Mesenchymal stem cell (in vitro differentiated cells and primary cell): Measurements from ENCODE around the gene BRSK1.

Source experiments
- DNase-seq: peaks from one replicate; pipeline ENCODE4 v3.0.0-alpha.2; 2013
- H2AFZ ChIP-seq: one replicate; pipeline ENCODE4 v1.6.1; 2013; ENCODE audit warnings: low read depth, mild to moderate bottlenecking, control low read depth, inconsistent platforms, low read length, moderate library complexity
- H2AK5ac ChIP-seq: 2 replicates; pipeline ENCODE4 v1.6.1; 2013; ENCODE audit warnings: low read length, moderate library complexity, mild to moderate bottlenecking, inconsistent platforms; ENCODE audit not compliant: severe bottlenecking
- H2BK120ac ChIP-seq: one replicate; pipeline ENCODE4 v1.6.1; 2013; ENCODE audit warnings: low read depth, mild to moderate bottlenecking, inconsistent platforms, low read length, moderate library complexity
- H2BK12ac ChIP-seq, 2 experiments: one replicate each; pipeline ENCODE4 v1.6.1; 2013; ENCODE audit warnings: inconsistent platforms in 2 of 2, low read length in 2 of 2, mild to moderate bottlenecking in 2 of 2, moderate library complexity in 2 of 2, control low read depth in 1 of 2
- H2BK15ac ChIP-seq: one replicate; pipeline ENCODE4 v1.6.1; 2013; ENCODE audit warnings: mild to moderate bottlenecking, low read depth, inconsistent platforms; ENCODE audit not compliant: poor library complexity, severe bottlenecking
- H2BK5ac ChIP-seq: 2 replicates; pipeline ENCODE4 v1.6.1; 2013; ENCODE audit warnings: low read depth, mild to moderate bottlenecking, low read length, control low read depth, inconsistent platforms; ENCODE audit not compliant: poor library complexity, severe bottlenecking
- H3K14ac ChIP-seq, 2 experiments: one replicate each; pipeline ENCODE4 v1.6.1; 2013; ENCODE audit warnings: inconsistent platforms in 2 of 2, low read length in 2 of 2, control low read depth in 1 of 2, mild to moderate bottlenecking in 1 of 2, moderate library complexity in 1 of 2
- H3K18ac ChIP-seq, 2 experiments: one replicate each; pipeline ENCODE4 v1.6.1; 2013; ENCODE audit warnings: inconsistent platforms in 2 of 2, low read length in 2 of 2, control low read depth in 1 of 2, low read depth in 1 of 2, mild to moderate bottlenecking in 1 of 2
- H3K23ac ChIP-seq, 2 experiments: one replicate each; pipeline ENCODE4 v1.6.1; 2013; ENCODE audit warnings: inconsistent platforms in 2 of 2, low read length in 2 of 2, mild to moderate bottlenecking in 2 of 2, moderate library complexity in 2 of 2, control low read depth in 1 of 2
- H3K27ac ChIP-seq: 2 replicates; pipeline ENCODE4 v1.5.1; 2013; ENCODE audit warnings: mild to moderate bottlenecking, moderate library complexity, low read length, control low read depth, inconsistent platforms; ENCODE audit not compliant: poor library complexity, severe bottlenecking
- H3K27me3 ChIP-seq, 2 experiments: 2 replicates each; pipeline versions ENCODE4 v1.6.1 to v1.7.0; 2013; ENCODE audit warnings: low read length in 2 of 2, mild to moderate bottlenecking in 2 of 2, moderate library complexity in 2 of 2, control low read depth in 1 of 2, inconsistent platforms in 1 of 2; ENCODE audit not compliant: control insufficient read depth in 1 of 2, insufficient read depth in 1 of 2
- H3K36me3 ChIP-seq, 2 experiments: 2 replicates each; pipeline versions ENCODE4 v1.6.1 to v1.7.0; 2013; ENCODE audit warnings: low read length in 2 of 2, control low read depth in 1 of 2, inconsistent platforms in 1 of 2, low read depth in 1 of 2, mild to moderate bottlenecking in 1 of 2; ENCODE audit not compliant: insufficient read depth in 2 of 2, control insufficient read depth in 1 of 2
- H3K4ac ChIP-seq, 2 experiments: one replicate each; pipeline ENCODE4 v1.6.1; 2013; ENCODE audit warnings: inconsistent platforms in 2 of 2, low read length in 2 of 2, mild to moderate bottlenecking in 2 of 2, moderate library complexity in 2 of 2, control low read depth in 1 of 2, low read depth in 1 of 2
- H3K4me1 ChIP-seq: 2 replicates; pipeline ENCODE4 v1.6.1; 2013; ENCODE audit warnings: low read depth, low read length, control low read depth; ENCODE audit not compliant: control insufficient read depth, insufficient read depth
- H3K4me2 ChIP-seq: 2 replicates; pipeline ENCODE4 v1.6.1; 2013; ENCODE audit warnings: low read length, mild to moderate bottlenecking, inconsistent platforms; ENCODE audit not compliant: poor library complexity, severe bottlenecking
- H3K4me3 ChIP-seq, 2 experiments: 2 replicates each; pipeline versions ENCODE4 v1.5.1 to v1.7.0; 2013; ENCODE audit warnings: low read length in 2 of 2, mild to moderate bottlenecking in 2 of 2, control low read depth in 1 of 2, low read depth in 1 of 2; ENCODE audit not compliant: insufficient read depth in 1 of 2
- H3K79me1 ChIP-seq: replicated peaks from 2 replicates; pipeline ENCODE4 v1.6.1; 2013; ENCODE audit warnings: mild to moderate bottlenecking, control low read depth, low read length, inconsistent platforms; ENCODE audit not compliant: poor library complexity, severe bottlenecking
- H3K9ac ChIP-seq: 2 replicates; pipeline ENCODE4 v1.7.0; 2013; ENCODE audit warnings: mild to moderate bottlenecking, low read length, moderate library complexity
- H3K9me3 ChIP-seq: 2 replicates; pipeline ENCODE4 v1.7.0; 2013; ENCODE audit warnings: mild to moderate bottlenecking, low read length; ENCODE audit not compliant: control insufficient read depth
- H4K8ac ChIP-seq: one replicate; pipeline ENCODE4 v1.6.1; 2013; ENCODE audit warnings: inconsistent platforms, mild to moderate bottlenecking, low read length, moderate library complexity
- H4K91ac ChIP-seq: one replicate; pipeline ENCODE4 v1.6.1; 2013; ENCODE audit warnings: mild to moderate bottlenecking, low read length, inconsistent platforms
- WGBS: methylation state at CpG from one replicate; pipeline ENCODE4 v1.1.7; 2013; ENCODE audit warnings: mixed read lengths; 5-methylcytosine and 5-hydroxymethylcytosine counted together

Gene BRSK1

GRCh38 chr19:55241143-55241934 lies 42.5 kb upstream of the BRSK1 start:
- Histone ChIP-seq H4K8ac (no peak overlapping the region), H3K18ac (no peak overlapping the region), H3K9me3 (no peaks in the 10 kb centered on the region), H3K27ac (no peak overlapping the region), H2BK5ac (no peak overlapping the region), H2AFZ (no peak overlapping the region), H3K4me1 (peaks cover 2% of the 10 kb centered on the region), H3K23ac (no peak overlapping the region), H3K9ac (no peak overlapping the region), H3K27me3 (no peaks in the 10 kb centered on the region), H3K4me2 (no peak overlapping the region), H3K79me1 (peaks cover 49% of the 10 kb centered on the region), H3K4ac (no peak overlapping the region), H2AK5ac (no peak overlapping the region), H4K91ac (no peak overlapping the region), H2BK120ac (no peak overlapping the region), H3K14ac (no peak overlapping the region), H2BK15ac (no peak overlapping the region), H2BK12ac (no peak overlapping the region), H3K4me3 (no peak overlapping the region), H3K36me3 (peaks cover 90 to 94% of the 10 kb centered on the region in 2 experiments)
- whole genome bisulfite sequencing, result 98% methylated on average over 36 of the region's 37 CpGs
- DNase-seq, result no peak

GRCh38 chr19:55241935-55242464 lies 41.8 kb upstream of the BRSK1 start:
- Histone ChIP-seq H2BK12ac (no peak overlapping the region), H2AK5ac (no peak overlapping the region), H3K18ac (no peak overlapping the region), H3K4me1 (peaks cover 8% of the 10 kb centered on the region), H2BK5ac (no peak overlapping the region), H3K9ac (no peak overlapping the region), H3K27me3 (no peaks in the 10 kb centered on the region), H3K27ac (no peak overlapping the region), H3K4ac (no peak overlapping the region), H3K14ac (no peak overlapping the region), H3K23ac (no peak overlapping the region), H2BK15ac (no peak overlapping the region), H3K4me2 (no peak overlapping the region), H4K91ac (no peak overlapping the region), H3K36me3 (peaks cover 90 to 94% of the 10 kb centered on the region in 2 experiments), H4K8ac (no peak overlapping the region), H2AFZ (no peak overlapping the region), H2BK120ac (no peak overlapping the region), H3K4me3 (no peak overlapping the region), H3K9me3 (no peaks in the 10 kb centered on the region), H3K79me1 (peaks cover 53% of the 10 kb centered on the region)
- WGBS, result 97% methylated on average over 16 of the region's 16 CpGs
- DNase-seq, result no peak

- Histone ChIP-seq H3K4me2 (no peak overlapping the region), H2AK5ac (no peak overlapping the region), H3K9me3 (no peaks in the 10 kb centered on the region), H4K8ac (no peak overlapping the region), H2BK5ac (no peak overlapping the region), H3K9ac (no peak overlapping the region), H3K4ac (no peak overlapping the region), H3K18ac (no peak overlapping the region), H2BK15ac (no peak overlapping the region), H3K27ac (no peak overlapping the region), H3K14ac (no peak overlapping the region), H3K4me3 (no peak overlapping the region), H3K23ac (no peak overlapping the region), H3K79me1 (peaks cover 55% of the 10 kb centered on the region), H2BK12ac (no peak overlapping the region), H2BK120ac (no peak overlapping the region), H2AFZ (no peak overlapping the region), H4K91ac (no peak overlapping the region), H3K36me3 (peaks cover 89 to 90% of the 10 kb centered on the region in 2 experiments), H3K27me3 (no peaks in the 10 kb centered on the region), H3K4me1 (peaks cover 13% of the 10 kb centered on the region)
- no peak for DNase-seq
- WGBS, result 94% methylated on average over 7 of the region's 7 CpGs
These were observed 41.3 kb upstream of the BRSK1 start for GRCh38 chr19:55242517-55242916.

GRCh38 chr19:55244004-55244680 lies 39.7 kb upstream of the BRSK1 start:
- H3K9me3 ChIP-seq, result no peaks in the 10 kb centered on the region
- H3K4me1 ChIP-seq, result peaks cover 24% of the 10 kb centered on the region
- no peak overlapping the region for H2BK12ac ChIP-seq
- 96% methylated on average over 12 of the region's 12 CpGs for WGBS
- no peak overlapping the region for H3K27ac ChIP-seq
- no peak overlapping the region for H2BK5ac ChIP-seq
- peaks cover 46% of the 10 kb centered on the region for H3K79me1 ChIP-seq
- H3K36me3 ChIP-seq, result peaks cover 73 to 87% of the 10 kb centered on the region in 2 experiments
- no peak overlapping the region for H2AK5ac ChIP-seq
- no peak overlapping the region for H3K14ac ChIP-seq
- no peak overlapping the region for H2AFZ ChIP-seq
- H3K9ac ChIP-seq, result no peak overlapping the region
- no peak overlapping the region for H3K4me2 ChIP-seq
- H2BK15ac ChIP-seq, result no peak overlapping the region
- H3K18ac ChIP-seq, result no peak overlapping the region
- H3K23ac ChIP-seq, result no peak overlapping the region
- no peak overlapping the region for H4K91ac ChIP-seq
- H2BK120ac ChIP-seq, result no peak overlapping the region
- DNase-seq, result no peak
- H4K8ac ChIP-seq, result no peak overlapping the region
- no peak overlapping the region for H3K4me3 ChIP-seq
- H3K4ac ChIP-seq, result no peak overlapping the region
- no peaks in the 10 kb centered on the region for H3K27me3 ChIP-seq
